ENCODE data around the gene NXNL2.

NXNL2 gene

GRCh38 chr9:88579050-88579715 is 44.2 kb downstream of the NXNL2 start:
- no peak for DNase-seq

- no peak for DNase-seq
Measured at GRCh38 chr9:88580961-88581360, 46.0 kb downstream of the NXNL2 start.

GRCh38 chr9:88583901-88584596 is 49.1 kb downstream of the NXNL2 start:
- no peak for DNase-seq

DNA sequence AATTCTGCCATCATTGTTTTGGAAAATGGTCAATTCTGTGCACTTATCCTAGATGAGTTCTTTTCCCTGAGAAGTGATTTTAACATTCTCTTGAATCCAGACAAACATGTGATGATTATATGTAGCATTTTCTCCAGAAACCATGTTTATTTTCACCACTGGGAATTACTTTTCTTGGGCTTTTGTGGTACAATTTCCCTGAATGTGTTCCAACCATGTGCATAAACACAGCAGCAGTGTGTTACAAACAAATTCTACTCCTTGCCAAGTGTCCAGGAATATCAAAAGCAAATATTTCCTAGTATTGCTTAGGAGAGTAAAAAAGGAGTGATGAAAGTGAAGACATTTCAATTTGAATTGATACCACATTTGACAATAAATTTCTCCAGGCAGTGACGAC is 50.4 kb downstream of the NXNL2 start:
- no peak for DNase-seq

DNA sequence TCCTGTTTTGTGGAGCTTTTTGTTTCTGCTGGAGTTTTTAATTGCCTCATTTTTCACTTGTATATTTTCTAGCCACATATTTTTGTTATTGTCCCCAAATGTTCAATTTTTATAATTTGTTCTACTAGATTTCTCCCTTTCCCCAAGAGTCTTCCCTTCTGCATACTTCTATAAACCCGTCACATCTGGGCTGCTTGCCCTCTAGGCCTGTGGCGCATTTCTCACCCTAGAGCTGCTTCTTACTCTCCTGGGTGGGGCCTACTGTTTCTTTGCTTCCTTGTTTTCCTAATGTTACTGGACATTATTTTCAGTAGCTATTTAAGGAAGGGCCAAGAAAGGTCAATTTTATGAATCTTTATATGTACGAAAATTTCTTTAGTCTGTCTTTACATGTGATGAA is 51.5 kb downstream of the NXNL2 start:
- DNase-seq, result no peak

DNA sequence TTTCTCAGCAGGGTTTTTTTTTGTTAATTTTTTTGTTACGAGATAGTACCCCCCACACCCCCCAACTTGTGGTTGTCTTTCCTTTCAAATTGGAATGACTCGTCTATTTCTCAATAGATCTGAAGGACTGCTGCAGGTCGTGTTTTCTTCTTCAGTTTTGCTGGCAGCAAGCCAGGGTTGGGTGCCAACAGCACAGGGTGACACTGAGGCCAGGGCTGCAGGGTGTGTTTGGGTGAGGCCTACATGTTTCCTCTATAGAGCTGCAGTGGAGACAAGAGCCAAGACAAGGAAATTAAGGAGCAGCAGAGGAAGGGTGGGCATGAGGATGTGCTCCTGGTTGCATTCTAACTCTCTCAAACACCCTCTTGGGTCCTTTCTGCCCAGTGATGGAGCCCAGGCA is 52.2 kb downstream of the NXNL2 start:
- no peak for DNase-seq

- DNase-seq, result no peak
Measured at GRCh38 chr9:88587885-88588649, 53.1 kb downstream of the NXNL2 start.

- no peak for DNase-seq
Measured at GRCh38 chr9:88589656-88590055, 54.7 kb downstream of the NXNL2 start.

- DNase-seq, result no peak
Measured at GRCh38 chr9:88590558-88591146, 55.7 kb downstream of the NXNL2 start.

GRCh38 chr9:88593537-88594185 is 58.7 kb downstream of the NXNL2 start:
- DNase-seq, result peak; percentile 45 to 54

Measured in activated T-cell treated with anti-CD3 and anti-CD28 coated beads, Interleukin-2, amount 50 U/mL, for 48 hours (primary cell).